NCI-H128 (cell line): ENCODE data around the gene INAFM2.

ENCODE experiments used
- DNase-seq: peaks from one replicate; lab custom pipeline; 2025; ENCODE audit not compliant: unreplicated experiment; lab: John Stamatoyannopoulos, UW

INAFM2 gene

DNA sequence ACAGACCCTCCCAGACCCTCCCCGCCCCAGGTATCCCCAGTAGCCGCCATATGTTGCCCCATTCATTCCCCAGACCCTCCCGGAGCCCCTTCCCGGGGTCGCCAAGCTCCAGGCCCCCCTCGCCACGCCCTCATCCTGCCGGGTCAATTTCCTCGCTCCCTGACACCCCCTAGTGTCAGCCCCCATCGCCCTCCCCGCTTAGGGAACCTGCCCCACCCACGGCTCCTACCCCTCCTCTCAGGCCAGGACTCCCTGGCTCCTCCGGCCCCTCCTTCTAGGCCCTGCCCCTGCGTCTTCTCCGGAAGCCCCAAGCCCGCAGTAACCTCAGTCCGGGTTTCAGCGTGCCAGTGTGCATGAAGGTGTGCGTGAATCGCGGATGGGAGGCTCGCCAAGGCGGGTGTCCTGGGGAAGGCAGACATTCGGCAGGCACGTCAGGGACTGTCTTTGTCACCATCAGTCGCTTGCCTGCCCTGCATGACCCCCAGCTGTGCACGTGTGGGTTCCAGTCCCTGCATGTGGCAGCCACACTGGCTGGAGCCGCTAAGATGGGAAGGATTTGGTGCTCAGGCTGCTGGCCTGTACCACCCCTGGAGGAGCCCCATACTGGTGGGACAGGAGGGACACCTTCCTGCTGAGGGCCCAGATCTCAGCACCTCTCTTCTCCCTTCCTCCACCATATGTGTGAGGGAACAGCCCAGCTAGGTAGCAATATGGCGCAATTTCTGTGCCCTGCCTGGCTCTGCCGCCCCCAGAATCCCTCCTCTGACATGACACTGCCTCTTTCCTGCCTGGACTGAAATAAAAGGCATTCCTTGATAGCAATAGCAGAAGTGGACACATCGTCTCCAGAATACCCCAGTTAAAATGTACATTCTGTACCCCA is 35.2 kb downstream of the INAFM2 start:
- DNase-seq: no peak

DNA sequence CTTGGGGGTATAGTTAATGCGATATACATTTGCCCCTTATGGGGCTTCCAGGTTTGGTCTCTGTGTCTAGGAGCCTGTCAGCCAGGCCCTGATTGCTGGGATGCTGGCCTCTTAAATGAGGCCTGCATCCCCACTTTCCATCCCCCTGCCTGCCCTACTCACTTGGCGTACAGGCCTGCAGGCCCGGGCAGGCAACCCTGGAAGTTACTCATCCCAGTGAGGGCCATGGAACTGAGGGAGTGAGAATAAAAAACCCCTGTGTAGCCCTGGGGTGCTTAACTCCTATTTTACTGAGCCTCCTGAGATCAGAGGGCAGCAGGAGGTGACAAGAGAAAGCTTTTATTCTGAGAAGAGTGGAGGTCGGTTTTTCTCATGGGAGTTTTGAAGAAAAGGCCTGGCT is 36.5 kb downstream of the INAFM2 start:
- DNase-seq: no peak

DNA sequence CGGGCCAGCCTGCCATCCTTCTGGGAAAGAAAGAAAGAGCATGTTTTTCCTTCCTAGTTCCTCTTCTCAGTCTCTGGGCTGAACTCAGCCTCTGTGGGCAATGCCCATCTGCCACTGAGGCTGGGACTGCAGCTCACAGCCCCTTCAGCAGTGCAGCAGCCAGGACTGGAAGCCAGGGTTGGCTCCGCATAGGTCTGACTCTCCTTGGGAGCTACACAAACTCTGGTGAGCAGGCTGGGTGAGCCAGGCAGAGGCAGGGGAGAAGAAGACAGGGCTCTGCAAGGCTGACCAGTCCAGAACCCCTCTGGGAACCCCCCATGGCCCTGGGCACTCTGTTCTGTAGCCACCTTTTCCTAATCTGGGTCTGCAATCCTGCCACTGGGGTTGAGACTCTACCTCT is 38.1 kb downstream of the INAFM2 start:
- no peak for DNase-seq

DNA sequence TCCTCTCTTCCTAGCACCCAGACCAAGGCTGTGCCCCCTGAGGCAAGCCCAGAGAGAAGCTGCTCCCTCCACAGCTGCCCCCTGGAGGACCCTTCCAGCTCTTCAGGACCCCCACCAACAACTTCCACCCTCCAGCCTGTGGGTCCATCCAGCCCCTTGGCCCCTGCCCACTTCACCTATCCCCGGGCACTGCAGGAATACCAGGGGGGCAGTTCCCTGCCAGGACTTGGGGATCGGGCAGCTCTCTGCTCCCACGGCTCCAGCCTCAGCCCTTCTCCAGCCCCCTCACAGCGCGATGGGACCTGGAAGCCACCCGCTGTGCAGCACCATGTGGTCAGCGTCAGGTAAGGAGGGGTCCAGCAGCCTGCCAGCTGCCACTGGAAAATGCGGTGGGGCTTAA is 40.1 kb downstream of the INAFM2 start:
- DNase-seq: no peak

DNA sequence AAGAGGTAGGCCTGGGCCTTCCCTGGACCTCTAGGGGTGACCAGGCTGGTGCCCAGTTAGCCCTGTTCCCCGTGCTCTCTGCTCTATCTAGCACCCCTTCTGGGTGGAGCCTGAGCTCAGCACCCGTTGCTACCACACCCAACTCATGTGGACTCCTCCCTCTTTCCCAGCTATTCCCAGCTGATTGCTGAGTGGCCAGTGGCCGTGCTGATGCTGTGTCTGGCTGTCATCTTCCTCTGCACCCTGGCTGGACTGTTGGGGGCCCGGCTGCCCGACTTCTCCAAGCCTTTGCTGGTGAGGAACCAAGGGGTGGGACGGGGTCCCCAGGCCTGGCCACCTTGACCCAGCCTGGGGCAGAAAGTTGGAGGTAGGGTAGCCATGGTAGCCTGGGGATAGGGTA is 40.8 kb downstream of the INAFM2 start:
- no peak for DNase-seq

DNA sequence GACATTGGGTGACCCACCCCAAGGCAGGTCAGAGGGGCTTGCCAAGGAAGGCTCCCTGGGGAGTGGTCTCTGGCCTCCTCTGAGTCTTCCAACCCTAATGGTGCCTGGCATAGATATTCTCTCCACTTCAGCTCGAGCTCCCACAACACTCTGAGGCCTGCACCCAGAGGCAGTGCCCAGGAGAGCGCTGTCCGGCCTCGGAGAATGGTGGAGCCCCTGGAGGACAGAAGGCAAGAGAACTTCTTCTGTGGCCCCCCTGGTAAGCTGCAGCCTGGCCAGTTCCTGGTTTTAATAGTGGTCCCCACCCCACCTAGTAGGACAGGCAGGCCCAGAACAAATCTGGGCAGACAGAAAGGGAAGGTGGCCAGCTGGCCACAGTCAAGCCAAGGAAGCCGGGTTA is 41.5 kb downstream of the INAFM2 start:
- no peak for DNase-seq

DNA sequence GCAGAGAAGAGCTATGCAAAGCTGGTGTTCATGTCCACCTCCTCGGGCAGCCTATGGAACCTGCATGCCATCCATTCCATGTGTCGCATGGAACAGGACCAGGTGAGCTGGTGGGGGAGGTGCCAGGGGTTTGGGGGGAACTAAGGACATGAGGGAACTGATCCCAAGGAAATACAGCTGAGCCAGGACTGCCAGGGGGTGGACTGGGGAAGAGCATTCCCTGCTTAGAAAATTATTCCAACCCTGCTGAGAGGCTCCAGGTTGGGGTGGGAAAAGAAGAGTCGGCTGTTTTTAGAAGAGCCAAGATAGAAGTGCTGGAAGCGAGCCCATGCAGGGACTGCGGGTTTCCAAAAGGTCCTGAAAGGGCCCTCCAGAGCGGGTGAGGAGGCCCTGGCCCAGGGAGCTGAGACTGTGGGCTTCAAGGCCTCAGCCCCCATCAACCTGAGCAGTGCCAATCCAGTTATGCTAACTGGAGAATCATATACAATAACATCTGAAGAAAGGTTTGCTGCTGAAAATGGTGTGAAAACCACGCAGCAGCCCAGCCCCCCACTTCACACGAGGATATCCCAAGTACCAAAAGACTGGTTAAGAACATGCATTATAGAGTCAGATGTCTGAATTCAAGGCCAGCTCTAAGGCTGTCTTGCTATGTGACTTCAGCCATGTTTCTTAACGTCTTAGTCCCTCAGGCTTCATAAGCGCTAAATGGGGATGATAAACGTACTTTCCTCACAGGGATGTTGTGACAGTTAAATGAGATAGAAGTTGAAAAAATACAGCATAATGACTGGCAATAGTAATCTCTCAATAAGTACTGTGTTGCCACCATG is 42.3 kb downstream of the INAFM2 start:
- no peak for DNase-seq

DNA sequence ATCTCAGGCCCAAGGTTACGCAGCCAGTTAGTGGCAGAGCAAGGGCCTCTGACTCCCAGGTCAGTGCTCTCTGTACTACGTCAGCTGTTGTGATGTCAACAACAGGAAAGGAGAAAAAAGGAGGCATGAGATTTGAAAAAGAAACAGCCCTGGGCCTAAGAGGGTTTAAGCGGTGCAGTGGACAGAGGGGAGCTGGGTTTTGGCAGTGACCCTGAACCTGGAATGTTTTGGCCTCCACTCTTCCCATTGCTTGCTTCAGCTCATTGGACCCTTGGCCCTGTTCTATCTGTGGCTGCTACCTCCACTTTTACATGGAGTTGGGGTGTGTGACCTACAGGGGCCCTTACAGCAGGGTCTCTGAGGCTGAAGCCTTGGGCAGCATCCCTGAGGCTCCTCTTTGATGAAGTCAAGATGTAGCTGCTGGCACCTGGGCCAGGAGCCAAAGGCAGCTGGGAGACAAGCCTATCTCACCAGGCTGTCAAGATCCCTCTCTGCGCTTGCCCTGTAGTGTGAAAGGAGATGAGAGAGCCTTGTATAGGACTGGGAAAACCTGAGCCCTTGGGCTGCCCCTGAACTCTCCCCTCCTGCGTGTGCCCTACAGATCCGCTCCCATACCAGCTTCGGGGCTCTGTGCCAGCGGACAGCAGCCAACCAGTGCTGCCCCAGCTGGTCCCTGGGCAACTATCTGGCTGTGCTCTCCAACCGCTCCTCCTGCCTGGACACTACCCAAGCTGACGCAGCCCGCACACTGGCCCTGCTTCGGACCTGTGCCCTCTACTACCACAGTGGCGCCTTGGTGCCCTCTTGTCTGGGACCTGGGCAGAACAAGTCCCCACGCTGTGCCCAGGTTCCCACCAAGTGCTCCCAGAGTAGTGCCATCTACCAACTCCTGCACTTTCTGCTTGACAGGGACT is 43.2 kb downstream of the INAFM2 start:
- no peak for DNase-seq

DNA sequence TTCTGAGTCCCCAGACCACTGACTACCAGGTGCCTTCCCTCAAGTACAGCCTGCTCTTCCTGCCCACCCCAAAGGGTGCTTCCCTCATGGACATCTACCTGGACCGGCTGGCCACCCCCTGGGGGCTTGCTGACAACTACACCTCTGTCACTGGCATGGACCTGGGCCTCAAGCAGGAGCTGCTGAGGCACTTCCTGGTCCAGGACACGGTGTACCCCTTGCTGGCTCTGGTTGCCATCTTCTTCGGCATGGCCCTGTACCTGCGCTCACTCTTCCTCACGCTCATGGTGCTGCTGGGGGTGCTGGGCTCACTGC is 43.8 kb downstream of the INAFM2 start:
- no peak for DNase-seq

DNA sequence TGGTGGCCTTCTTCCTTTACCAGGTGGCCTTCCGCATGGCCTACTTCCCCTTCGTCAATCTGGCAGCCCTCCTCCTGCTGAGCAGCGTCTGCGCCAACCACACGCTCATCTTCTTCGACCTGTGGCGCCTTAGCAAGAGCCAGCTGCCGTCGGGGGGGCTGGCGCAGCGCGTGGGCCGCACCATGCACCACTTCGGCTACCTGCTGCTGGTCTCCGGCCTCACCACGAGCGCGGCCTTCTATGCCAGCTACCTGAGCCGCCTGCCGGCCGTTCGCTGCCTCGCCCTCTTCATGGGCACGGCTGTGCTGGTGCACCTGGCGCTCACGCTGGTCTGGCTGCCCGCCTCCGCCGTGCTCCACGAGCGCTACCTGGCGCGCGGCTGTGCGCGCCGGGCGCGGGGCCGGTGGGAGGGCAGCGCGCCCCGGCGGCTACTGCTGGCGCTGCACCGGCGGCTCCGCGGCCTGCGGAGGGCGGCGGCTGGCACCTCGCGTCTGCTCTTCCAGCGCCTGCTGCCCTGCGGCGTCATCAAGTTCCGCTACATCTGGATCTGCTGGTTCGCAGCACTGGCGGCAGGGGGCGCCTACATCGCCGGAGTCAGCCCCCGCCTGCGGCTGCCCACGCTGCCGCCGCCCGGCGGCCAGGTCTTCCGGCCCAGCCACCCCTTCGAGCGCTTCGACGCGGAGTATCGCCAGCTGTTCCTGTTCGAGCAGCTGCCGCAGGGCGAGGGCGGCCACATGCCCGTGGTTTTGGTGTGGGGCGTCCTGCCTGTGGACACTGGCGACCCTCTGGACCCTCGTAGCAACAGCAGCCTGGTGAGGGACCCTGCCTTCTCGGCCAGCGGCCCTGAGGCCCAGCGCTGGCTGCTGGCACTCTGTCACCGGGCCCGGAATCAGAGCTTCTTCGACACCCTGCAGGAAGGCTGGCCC is 44.5 kb downstream of the INAFM2 start:
- DNase-seq: no peak

DNA sequence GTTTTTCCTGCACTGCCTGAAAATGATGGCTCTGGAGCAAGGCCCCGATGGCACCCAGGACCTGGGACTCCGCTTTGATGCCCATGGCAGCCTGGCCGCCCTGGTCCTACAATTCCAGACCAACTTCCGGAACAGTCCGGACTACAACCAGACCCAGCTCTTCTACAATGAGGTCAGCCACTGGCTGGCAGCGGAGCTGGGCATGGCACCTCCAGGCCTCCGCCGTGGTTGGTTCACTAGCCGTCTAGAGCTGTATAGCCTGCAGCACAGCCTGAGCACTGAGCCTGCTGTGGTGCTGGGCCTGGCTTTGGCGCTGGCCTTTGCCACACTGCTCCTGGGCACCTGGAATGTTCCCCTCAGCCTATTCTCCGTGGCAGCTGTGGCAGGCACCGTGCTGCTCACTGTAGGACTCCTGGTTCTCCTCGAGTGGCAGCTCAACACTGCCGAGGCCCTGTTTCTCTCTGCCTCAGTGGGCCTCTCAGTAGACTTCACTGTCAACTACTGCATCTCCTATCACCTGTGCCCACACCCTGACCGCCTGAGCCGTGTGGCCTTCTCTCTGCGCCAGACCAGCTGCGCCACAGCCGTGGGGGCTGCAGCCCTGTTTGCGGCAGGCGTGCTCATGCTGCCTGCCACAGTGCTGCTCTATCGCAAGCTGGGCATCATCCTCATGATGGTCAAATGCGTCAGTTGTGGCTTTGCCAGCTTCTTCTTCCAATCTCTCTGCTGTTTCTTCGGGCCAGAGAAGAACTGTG is 45.4 kb downstream of the INAFM2 start:
- no peak for DNase-seq

DNA sequence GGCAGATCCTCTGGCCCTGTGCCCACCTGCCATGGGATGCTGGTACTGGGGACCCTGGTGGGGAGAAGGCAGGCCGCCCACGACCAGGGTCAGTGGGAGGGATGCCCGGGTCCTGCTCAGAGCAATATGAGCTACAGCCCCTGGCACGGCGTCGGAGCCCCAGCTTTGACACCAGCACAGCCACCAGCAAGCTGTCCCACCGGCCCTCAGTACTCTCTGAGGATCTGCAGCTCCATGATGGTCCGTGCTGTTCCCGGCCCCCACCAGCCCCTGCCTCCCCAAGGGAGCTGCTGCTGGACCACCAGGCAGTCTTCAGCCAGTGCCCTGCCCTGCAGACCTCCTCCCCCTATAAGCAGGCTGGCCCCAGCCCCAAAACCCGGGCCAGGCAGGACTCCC is 46.0 kb downstream of the INAFM2 start:
- no peak for DNase-seq

DNA sequence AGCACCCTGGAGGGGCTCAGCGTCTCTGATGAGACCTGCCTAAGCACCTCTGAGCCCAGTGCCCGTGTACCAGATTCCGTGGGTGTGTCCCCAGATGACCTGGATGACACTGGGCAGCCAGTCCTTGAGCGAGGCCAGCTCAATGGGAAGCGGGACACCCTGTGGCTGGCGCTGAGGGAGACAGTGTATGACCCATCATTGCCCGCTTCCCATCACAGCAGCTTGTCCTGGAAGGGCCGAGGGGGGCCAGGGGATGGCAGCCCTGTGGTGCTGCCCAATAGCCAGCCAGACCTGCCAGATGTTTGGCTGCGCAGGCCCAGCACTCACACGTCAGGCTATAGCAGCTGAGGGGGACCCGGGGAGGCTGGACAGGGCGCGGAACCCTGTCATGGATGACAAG is 46.5 kb downstream of the INAFM2 start:
- no peak for DNase-seq

DNA sequence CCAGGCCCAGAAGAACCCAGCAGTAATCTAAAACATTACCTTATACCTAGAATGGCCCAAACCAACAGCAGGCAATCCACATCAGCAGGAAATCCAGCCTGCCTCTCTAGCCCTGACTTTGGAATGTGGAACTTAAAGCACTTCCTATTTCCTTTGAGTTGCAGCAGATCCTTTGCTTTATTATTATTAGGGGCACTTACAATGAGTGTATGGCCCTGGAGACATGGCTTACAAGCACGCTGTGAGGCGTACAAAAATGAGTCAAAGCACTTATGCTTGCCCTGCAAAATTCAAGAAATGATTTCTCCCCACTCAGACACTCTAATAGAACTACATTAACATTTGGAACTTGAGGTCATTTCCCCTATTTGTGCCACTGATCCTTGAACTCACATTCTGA is 49.5 kb downstream of the INAFM2 start:
- DNase-seq: no peak
